Stimulated activated CD8-positive, alpha-beta memory T cell treated with anti-CD3 and anti-CD28 coated beads, Interleukin-15, amount 100 ng/mL, for 48 hours (primary cell): ENCODE results near the gene TASL.
"Not testable (repeated sequence)": the region's sequence is repeated elsewhere in the genome, so short reads cannot be mapped to it uniquely, and the experiment has no call there.

Experiments used
- DNase-seq, 2 donors: peaks; one replicate each; pipeline ENCODE4 v3.0.0-alpha.2; 2020; ENCODE audit warnings: low read depth in 2 of 2

The TASL gene, protein sequence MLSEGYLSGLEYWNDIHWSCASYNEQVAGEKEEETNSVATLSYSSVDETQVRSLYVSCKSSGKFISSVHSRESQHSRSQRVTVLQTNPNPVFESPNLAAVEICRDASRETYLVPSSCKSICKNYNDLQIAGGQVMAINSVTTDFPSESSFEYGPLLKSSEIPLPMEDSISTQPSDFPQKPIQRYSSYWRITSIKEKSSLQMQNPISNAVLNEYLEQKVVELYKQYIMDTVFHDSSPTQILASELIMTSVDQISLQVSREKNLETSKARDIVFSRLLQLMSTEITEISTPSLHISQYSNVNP

DNA sequence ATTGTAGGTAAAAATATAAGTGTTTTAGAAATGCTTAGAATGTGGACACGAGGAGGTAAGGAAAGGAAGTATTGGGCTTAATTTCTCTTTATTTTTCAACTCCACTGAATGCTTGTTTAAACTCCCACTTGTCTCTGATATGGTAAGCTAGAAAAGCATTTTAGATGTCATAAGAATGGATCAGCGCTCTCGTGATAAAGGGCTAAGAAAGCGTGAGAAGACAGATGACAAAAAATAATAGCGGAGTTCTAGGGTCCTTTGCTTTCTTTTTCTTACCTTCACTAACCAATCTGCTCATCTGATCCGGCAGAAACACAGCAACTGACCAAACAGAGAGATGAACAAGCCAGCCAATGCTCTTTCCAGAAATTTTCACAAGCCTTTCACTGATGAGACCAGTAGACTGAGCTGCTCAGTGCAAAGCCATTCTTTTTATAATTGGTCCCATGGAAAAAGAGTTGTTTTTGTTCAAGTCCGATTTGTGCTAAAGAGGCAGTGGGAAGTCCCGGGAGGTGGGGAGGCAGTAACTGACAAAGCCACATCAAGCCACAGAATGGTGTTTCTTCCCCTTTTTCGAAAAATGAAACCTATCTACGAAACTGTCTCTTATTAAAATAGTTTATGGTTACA, at the start of gene TASL:
TSS of gene TASL (minus strand) at position 405 of the 630 bp plus-strand sequence. CDS start 17,411 bp downstream, outside the sequence.
- peak in 1 of 2 donors; percentile 20 for DNase-seq

DNA sequence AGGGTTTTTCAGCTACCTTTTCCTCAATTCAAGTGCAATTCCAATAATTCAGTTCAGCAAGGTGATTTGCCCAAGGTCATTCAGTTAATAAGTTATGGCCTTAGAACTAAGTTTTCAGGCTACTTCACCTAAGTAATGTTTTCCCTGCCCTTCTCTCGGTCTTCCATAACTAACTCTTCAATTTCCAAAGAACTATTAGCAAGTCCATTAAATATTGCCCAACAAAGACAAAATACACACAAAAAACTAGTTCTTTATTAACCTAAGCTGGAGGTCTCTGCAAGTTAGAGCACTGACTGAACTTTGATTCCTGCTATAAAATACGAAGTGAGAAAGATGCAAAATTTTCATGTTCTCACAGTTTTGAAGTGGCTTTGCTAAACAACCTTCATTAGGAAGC, 48.8 kb upstream of the TASL start:
- DNase-seq = no peak

- DNase-seq = no peak
These were observed 44.8 kb upstream of the TASL start for GRCh38 chrX:30622361-30622760.

DNA sequence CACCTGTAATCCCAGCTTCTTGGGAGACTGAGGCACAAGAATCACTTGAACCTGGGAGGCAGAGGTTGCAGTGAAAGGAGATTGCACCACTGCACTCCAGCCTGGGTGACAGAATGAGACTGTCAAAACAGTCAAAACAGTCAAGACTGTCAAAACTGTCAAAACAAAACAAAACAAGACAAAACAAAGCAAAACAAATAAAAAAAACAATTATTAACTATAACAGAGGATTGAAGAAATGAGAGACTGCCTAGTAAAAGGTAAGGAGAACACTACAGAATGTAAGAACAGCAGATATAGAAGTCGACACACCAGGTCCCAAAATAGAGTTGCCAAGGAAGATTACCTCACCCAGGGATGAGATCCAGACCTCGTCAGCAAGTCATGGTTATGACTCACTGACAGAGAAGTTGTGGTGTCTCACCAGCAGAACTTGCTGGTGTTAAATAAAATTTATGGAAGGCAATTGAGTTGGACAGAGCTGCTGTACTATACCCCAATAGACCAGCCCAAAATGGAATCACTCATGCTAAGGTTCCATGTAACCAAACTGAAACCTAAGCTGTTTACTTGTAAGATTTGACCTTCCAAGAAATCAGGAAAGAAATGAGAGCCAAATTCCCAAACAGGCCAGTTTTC, 43.5 kb upstream of the TASL start:
- DNase-seq = no peak

DNA sequence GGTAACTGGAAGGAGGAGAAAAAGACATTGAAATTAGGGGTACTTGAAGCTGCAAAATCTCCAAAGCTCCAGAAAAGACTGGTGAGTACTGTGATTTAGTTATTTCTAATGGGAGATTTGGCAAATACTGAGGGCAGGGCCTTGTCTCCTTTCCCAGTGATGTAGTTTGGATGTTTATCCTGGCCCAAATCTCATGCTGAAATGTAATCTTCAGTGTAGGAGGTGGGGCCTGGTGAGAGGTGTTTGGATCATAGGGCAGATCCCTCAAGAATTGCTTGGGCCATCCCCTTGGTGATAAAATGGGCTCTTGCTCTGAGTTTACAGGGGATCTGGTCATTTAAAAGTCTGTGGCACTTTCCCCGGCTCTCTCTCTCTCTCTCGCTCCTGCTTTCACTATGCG, 42.6 kb upstream of the TASL start:
- no peak for DNase-seq

DNA sequence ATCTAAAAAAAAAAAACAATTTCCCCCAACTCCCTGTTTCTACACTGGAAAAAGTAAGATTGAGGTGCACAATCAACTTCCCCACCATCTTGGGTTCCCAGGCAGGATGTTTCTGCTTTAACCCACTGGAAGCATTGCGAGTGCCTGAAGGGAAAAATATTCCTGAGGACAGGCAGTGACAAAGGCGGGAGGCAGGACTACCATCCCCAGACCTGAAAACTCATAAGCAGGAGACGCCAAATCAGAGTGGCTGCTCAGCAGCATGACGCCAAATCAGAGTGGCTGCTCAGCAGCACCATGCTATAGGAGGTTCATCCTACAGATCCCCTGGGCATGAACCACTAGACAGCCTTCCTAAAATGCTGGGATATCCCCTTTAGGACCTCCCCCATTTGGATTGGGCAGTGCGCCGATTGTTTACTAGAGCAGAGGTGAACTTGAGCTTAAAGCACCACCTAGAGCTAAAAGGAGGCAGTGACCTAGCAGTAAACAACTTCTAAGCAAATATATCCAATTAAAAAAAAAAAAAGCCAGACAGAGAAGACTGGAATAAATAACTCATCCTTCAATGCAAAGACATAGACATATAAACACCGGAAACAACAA, 40.7 kb upstream of the TASL start:
- DNase-seq = no peak

DNA sequence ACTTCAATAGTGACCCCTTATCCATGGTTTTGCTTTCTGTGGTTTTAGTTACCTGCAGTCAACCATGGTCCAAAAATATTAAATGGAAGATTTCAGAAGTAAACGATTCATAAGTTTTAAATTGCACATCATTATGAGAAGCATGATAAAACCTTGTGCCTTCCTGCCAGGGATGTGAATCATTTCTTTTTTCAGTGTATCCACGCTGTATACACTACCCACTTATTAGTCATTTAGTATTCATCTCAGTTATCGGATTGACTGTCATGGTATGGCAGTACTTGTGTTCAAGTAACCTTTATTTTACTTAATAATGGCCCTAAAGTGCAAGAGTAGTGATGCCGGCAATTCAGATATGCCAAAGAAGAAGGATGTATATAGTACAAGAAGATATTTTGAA, 37.7 kb upstream of the TASL start:
- DNase-seq = no peak

GRCh38 chrX:30613721-30614120, 36.2 kb upstream of the TASL start:
- no peak for DNase-seq

GRCh38 chrX:30612250-30612655, 34.7 kb upstream of the TASL start:
- DNase-seq = no peak

DNA sequence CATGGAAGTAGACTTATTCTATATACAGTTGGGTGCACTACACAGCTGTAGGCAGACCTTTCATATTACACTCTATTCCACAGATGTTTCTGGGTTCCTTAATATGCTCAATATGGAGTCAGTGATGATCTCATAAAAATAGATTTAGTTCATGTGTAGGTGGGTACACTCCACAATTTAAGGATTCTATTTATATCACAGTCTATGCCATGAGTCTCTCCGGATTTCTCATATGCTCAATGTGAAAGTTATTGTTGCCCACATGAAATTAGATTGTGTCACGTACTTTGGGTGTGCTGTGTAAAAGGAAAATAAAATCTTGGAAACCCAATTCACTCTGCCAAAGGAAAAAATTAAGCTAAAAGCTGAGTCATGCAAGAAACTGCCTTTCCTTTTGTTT, 32.5 kb upstream of the TASL start:
- DNase-seq = no peak

DNA sequence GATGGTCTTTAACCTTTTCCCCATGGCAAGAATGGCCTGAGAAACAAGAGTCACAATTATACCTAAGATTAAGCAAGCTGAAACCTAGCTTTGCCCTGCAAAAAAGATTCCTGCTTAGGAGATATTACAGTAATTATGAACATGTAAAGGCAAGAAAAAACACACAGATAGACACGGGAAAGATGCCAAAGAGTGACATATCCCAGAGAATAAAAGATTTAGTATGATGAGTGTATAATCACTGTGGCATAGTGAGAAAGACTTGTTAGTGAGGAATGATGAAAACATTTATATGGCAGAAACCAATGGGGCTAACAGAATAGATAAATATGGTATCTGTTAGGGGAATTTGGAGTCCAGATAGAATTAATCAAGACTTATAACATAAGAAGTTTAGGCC, 29.6 kb upstream of the TASL start:
- DNase-seq = no peak

GRCh38 chrX:30600269-30601176, 23.0 kb upstream of the TASL start:
- not testable (repeated sequence) for DNase-seq

GRCh38 chrX:30597216-30598012, 19.8 kb upstream of the TASL start:
- no peak for DNase-seq

GRCh38 chrX:30593440-30594200, 16.1 kb upstream of the TASL start:
- no peak for DNase-seq

DNA sequence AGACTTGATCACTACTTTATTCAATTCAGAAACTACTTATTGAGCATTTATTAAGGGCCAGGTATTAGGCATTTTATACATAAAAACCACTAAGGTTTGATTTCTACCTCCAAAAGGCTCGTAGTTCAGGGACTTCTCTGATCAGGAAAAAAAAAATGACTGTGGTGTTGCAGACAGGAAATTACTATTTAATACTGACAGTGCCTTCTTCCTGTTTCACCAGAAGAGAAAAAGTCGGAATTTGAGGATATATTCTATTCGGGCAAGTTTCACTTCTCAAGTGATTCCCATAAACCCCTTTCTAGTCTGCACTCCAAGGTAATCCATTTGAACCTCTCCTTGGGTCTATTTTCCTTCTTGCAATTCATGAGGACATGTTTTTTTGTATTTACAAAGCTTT, 15.3 kb upstream of the TASL start:
- DNase-seq = no peak

DNA sequence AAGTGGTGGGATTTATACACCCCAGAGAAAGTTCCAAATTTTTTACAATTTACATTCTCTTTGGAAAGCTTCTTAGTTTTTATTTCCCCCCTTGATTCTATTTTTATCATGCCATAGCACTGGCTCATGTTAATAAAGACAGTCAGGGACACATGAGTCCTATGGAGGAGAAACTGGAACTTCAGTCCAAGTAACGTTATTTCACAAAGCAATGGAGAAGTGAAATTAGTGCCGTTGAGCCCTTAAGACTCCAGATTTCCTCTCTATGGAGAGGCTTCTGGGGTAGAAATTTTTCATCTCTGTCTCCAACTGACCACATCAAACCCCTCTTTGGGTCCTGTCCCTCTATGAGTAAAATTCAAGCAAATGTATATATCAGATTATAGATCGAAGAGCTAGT, 12.8 kb upstream of the TASL start:
- no peak for DNase-seq

DNA sequence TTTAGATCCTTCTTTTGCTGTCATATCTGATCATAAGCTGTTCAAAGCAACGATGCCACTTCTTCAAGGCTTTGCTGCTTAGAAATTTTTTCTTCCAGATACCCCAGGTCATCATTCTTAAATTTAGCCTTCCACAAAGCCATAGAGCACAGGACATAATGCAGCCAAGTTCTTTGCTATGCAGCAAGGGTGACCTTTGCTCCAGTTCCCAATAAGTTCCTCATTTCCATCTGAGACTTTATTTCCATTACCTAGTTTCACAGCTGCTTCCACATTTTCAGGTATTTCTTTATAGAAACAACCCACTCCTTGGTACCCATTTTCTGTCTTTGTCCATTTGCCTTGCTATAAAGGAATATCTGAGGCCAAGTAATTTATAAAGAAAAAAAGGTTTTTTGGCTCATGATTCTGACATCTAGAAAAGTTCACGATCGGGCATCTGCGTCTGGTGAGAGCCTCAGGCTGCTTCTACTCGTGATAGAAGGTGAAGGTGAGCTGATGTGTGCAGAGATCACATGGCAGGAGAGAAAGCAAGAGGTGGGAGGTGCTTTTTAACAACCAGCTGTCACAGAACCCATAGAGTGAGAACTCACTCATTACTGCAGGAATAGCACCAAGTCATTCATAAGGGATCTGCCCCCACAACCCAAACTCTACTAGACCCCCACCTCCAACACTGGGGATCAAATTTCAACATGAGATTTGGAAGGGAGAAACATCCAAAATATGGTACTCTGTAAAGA, 11.8 kb upstream of the TASL start:
- no peak for DNase-seq

GRCh38 chrX:30586516-30586915, 8.9 kb upstream of the TASL start:
- DNase-seq = no peak

DNA sequence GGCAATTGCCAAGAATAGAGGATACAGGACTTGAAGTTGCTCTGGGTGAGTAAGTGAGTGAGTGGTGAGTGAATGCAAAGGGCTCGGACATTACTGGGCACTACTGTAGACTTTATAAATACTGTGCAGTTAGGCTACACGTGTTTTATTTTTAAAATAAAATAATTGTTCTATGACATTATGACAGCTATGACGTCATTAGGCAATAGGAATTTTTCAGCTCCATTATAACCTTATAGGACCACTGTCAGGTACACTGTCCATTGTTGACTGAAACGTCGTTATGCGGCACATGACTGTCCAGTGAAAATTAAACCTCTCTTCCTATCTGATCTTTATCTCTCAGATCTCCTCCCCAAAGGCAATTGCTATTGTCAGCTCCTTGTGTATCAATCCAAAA, 5.1 kb upstream of the TASL start:
- DNase-seq = no peak
